ENCODE results near the gene VRK1.
"Not testable (repeated sequence)": the region's sequence is repeated elsewhere in the genome, so short reads cannot be mapped to it uniquely, and the experiment has no call there.

VRK1 gene

DNA sequence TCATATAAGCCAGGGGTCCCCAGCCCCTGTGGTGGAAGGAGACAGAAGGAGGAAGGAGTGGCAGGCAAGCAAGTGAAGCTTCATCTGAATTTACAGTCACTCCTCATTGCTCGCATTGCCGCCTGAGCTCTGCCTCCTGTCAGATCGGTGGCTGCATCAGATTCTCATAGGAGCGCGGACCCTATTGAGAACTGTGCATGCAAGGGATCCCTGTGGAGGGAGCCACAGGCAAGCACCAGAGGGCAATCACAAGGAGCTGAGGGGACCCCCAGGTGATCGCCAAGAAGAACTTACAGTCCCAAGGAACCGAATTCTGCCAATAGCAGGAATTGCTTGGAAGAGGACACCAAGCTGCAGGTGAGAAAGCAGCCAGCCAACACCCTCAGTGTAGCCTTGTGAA lies 33.2 kb upstream of the VRK1 start:
- no peaks in the 10 kb centered on the region for H3K27me3 ChIP-seq (ENCODE audit: control insufficient read depth, insufficient read depth, low read length)
- no peaks in the 10 kb centered on the region for H3K9me3 ChIP-seq (ENCODE audit: control insufficient read depth, low read length)

DNA sequence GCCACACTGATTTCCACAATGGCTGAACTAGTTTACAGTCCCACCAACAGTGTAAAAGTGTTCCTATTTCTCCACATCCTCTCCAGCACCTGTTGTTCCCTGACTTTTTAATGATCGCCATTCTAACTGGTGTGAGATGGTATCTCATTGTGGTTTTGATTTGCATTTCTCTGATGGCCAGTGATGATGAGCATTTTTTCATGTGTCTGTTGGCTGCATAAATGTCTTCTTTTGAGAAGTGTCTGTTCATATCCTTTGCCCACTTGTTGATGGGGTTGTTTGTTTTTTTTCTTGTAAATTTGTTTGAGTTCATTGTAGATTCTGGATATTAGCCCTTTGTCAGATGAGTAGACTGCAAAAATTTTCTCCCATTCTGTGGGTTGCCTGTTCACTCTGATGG lies 32.0 kb upstream of the VRK1 start:
- H3K9me3 ChIP-seq (ENCODE audit: control insufficient read depth, low read length); H3K4me3 ChIP-seq (ENCODE audit: low read length); H3K9ac ChIP-seq (ENCODE audit: low read length); H3K27me3 ChIP-seq (ENCODE audit: control insufficient read depth, insufficient read depth, low read length); H3K36me3 ChIP-seq (ENCODE audit: control insufficient read depth, insufficient read depth, low read length); H3K4me1 ChIP-seq (ENCODE audit: control insufficient read depth, insufficient read depth, low read length): not testable (repeated sequence)

More for the DNA sequence above, 33.2 kb upstream of the VRK1 start:
- Histone ChIP-seq H3K4me1 (ENCODE audit: control insufficient read depth, insufficient read depth, low read length) (no peaks in the 10 kb centered on the region), H3K36me3 (ENCODE audit: control insufficient read depth, insufficient read depth, low read length) (no peaks in the 10 kb centered on the region), H3K9ac (ENCODE audit: low read length) (no peak overlapping the region), H3K4me3 (ENCODE audit: low read length) (no peak overlapping the region)

- Histone ChIP-seq H3K4me3 (ENCODE audit: low read length) (no peak overlapping the region), H3K27me3 (ENCODE audit: control insufficient read depth, insufficient read depth, low read length) (peaks cover 4% of the 10 kb centered on the region), H3K4me1 (ENCODE audit: control insufficient read depth, insufficient read depth, low read length) (no peaks in the 10 kb centered on the region), H3K36me3 (ENCODE audit: control insufficient read depth, insufficient read depth, low read length) (no peaks in the 10 kb centered on the region), H3K9ac (ENCODE audit: low read length) (no peak overlapping the region), H3K9me3 (ENCODE audit: control insufficient read depth, low read length) (no peaks in the 10 kb centered on the region)
These were observed 24.3 kb upstream of the VRK1 start for GRCh38 chr14:96772929-96773328.

- H3K9ac ChIP-seq (ENCODE audit: low read length) = no peak overlapping the region
- H3K36me3 ChIP-seq (ENCODE audit: control insufficient read depth, insufficient read depth, low read length) = no peaks in the 10 kb centered on the region
- H3K27me3 ChIP-seq (ENCODE audit: control insufficient read depth, insufficient read depth, low read length) = no peaks in the 10 kb centered on the region
- H3K4me1 ChIP-seq (ENCODE audit: control insufficient read depth, insufficient read depth, low read length) = no peaks in the 10 kb centered on the region
- H3K9me3 ChIP-seq (ENCODE audit: control insufficient read depth, low read length) = no peaks in the 10 kb centered on the region
- H3K4me3 ChIP-seq (ENCODE audit: low read length) = no peak overlapping the region
These were observed 20.4 kb upstream of the VRK1 start for GRCh38 chr14:96776791-96777190.

DNA sequence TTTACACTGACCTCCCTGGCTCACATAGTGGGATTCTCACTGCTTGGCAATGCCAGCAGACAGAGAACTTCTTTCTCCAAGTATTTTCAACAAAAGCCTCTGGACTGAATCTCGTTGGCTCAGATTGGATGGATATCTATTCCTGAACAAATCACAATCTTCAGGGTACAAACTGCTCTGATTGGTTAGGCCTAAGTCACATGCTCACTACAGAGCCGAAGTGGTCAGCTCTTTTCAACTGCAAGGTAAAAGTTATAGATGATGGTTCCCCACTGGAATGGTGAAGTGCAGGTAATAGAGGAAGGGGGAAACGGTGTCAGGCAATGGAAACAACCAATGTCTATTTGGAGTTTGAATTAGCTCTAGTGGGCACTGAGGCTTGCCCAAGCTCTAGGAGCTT lies 16.7 kb upstream of the VRK1 start:
- H3K27me3 ChIP-seq (ENCODE audit: control insufficient read depth, insufficient read depth, low read length) = no peaks in the 10 kb centered on the region
- H3K4me1 ChIP-seq (ENCODE audit: control insufficient read depth, insufficient read depth, low read length) = no peaks in the 10 kb centered on the region
- no peak overlapping the region for H3K4me3 ChIP-seq (ENCODE audit: low read length)
- no peaks in the 10 kb centered on the region for H3K36me3 ChIP-seq (ENCODE audit: control insufficient read depth, insufficient read depth, low read length)
- H3K9ac ChIP-seq (ENCODE audit: low read length) = no peak overlapping the region
- no peaks in the 10 kb centered on the region for H3K9me3 ChIP-seq (ENCODE audit: control insufficient read depth, low read length)

DNA sequence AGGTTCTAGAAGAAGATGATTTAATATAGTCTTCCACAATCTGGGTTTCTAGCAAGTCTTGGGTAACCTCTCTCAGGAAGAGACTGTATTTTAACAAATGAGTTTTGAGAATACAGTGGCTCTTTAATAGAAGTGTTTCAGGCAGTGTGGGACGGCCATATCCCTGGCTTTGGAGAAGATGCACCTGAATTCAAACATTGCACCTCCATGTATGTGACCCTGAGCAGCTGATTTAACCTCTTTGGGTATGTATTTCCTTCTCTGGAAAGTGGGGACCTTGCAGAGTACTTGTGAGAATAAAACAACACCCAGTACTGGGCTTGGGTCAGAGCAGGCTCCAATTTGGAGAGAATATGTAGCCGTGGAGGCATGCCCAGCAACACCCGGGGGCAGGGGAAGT lies 15.8 kb upstream of the VRK1 start:
- no peaks in the 10 kb centered on the region for H3K36me3 ChIP-seq (ENCODE audit: control insufficient read depth, insufficient read depth, low read length)
- H3K9me3 ChIP-seq (ENCODE audit: control insufficient read depth, low read length) = no peaks in the 10 kb centered on the region
- H3K4me3 ChIP-seq (ENCODE audit: low read length) = no peak overlapping the region
- no peaks in the 10 kb centered on the region for H3K27me3 ChIP-seq (ENCODE audit: control insufficient read depth, insufficient read depth, low read length)
- H3K4me1 ChIP-seq (ENCODE audit: control insufficient read depth, insufficient read depth, low read length) = no peaks in the 10 kb centered on the region
- H3K9ac ChIP-seq (ENCODE audit: low read length) = no peak overlapping the region

DNA sequence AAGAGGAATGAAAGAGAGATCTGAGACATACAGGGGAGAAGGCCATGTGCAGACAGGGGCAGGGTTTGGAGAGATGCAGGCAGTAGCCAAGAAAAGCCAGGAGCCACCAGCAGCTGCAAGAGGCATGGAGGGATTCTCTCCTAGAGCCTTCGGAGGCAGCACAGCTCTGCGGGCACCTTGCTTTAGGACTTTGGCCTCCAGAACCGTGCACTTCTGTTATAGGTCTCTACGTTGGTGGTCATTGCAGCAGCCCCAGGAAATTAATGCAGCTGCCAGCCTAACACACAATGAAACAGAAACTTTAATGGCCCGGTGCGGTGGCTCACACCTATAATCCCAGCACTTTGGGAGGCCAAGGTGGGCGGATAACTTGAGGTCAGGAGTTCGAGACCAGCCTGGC lies 14.7 kb upstream of the VRK1 start:
- Histone ChIP-seq H3K9me3 (ENCODE audit: control insufficient read depth, low read length) (no peaks in the 10 kb centered on the region), H3K4me3 (ENCODE audit: low read length) (no peak overlapping the region), H3K27me3 (ENCODE audit: control insufficient read depth, insufficient read depth, low read length) (no peaks in the 10 kb centered on the region), H3K9ac (ENCODE audit: low read length) (no peak overlapping the region), H3K4me1 (ENCODE audit: control insufficient read depth, insufficient read depth, low read length) (no peaks in the 10 kb centered on the region), H3K36me3 (ENCODE audit: control insufficient read depth, insufficient read depth, low read length) (no peaks in the 10 kb centered on the region)

DNA sequence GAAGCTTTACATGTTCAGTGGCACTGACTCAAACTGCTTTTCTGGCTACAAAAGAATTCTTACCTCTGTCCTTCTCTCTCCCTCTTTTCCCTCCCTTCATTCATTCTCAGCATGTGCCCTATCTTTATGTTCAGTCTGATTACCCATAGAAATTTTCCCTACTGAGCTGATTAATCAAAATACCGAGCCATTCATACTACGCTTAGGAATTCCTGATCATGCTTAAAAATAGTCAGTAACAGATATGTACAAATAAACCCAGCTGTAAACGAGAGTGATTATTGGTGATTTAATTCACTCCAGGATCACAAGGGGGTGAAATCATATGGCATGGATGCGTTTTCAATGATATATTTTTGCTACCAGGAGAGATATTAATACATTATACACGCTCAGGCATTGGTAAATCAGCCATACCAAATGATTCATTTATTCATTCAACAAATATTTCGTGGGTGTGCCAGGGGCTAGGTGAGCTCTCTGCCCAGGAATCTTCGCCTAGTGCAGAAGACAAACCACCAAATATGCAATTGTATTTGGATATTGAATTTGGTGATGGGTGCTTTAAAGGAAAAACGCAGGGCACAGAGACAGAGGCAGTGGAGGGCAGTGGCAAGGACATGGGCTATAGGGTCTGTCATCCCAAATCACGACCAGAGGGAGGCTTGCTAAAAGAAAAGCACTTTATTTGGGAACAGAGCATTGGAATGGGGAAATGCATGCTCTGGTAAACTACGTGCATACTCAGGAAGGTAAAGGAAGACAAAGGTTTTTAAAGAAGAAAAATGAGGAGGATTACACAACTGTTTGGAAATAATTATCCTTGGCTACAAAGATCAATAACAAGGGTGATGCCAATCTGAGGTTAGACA lies 13.9 kb upstream of the VRK1 start:
- no peaks in the 10 kb centered on the region for H3K4me1 ChIP-seq (ENCODE audit: control insufficient read depth, insufficient read depth, low read length)
- H3K36me3 ChIP-seq (ENCODE audit: control insufficient read depth, insufficient read depth, low read length) = no peaks in the 10 kb centered on the region
- H3K4me3 ChIP-seq (ENCODE audit: low read length) = no peak overlapping the region
- no peaks in the 10 kb centered on the region for H3K9me3 ChIP-seq (ENCODE audit: control insufficient read depth, low read length)
- H3K9ac ChIP-seq (ENCODE audit: low read length) = no peak overlapping the region
- H3K27me3 ChIP-seq (ENCODE audit: control insufficient read depth, insufficient read depth, low read length) = no peaks in the 10 kb centered on the region

- H3K9ac ChIP-seq (ENCODE audit: low read length) = no peak overlapping the region
- H3K4me1 ChIP-seq (ENCODE audit: control insufficient read depth, insufficient read depth, low read length) = no peaks in the 10 kb centered on the region
- H3K4me3 ChIP-seq (ENCODE audit: low read length) = no peak overlapping the region
- H3K9me3 ChIP-seq (ENCODE audit: control insufficient read depth, low read length) = no peaks in the 10 kb centered on the region
- no peaks in the 10 kb centered on the region for H3K27me3 ChIP-seq (ENCODE audit: control insufficient read depth, insufficient read depth, low read length)
- H3K36me3 ChIP-seq (ENCODE audit: control insufficient read depth, insufficient read depth, low read length) = no peaks in the 10 kb centered on the region
These were observed 13.3 kb upstream of the VRK1 start for GRCh38 chr14:96783915-96784224.

DNA sequence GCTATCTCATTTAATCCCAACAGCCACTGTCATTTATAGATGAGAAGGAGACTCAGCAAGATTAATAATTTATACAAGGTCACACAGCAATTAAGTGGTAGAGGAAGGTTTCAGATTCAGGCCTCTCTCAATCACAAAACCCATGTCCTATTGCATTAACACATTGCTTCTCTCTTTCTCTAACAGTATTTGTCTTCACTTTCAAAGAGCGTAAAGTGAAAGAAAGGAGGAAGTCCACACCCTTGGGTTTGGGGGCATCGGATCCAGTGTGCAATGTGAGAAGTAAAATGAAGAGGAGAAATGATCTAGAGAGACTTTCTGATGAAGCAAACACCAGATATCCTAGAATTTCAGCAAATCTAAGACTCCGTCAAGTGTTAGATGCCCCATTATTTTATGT lies 7.0 kb upstream of the VRK1 start:
- H3K27me3 ChIP-seq (ENCODE audit: control insufficient read depth, insufficient read depth, low read length) = no peaks in the 10 kb centered on the region
- H3K4me3 ChIP-seq (ENCODE audit: low read length) = no peak overlapping the region
- H3K36me3 ChIP-seq (ENCODE audit: control insufficient read depth, insufficient read depth, low read length) = no peaks in the 10 kb centered on the region
- no peaks in the 10 kb centered on the region for H3K4me1 ChIP-seq (ENCODE audit: control insufficient read depth, insufficient read depth, low read length)
- H3K9me3 ChIP-seq (ENCODE audit: control insufficient read depth, low read length) = no peaks in the 10 kb centered on the region
- no peak overlapping the region for H3K9ac ChIP-seq (ENCODE audit: low read length)

DNA sequence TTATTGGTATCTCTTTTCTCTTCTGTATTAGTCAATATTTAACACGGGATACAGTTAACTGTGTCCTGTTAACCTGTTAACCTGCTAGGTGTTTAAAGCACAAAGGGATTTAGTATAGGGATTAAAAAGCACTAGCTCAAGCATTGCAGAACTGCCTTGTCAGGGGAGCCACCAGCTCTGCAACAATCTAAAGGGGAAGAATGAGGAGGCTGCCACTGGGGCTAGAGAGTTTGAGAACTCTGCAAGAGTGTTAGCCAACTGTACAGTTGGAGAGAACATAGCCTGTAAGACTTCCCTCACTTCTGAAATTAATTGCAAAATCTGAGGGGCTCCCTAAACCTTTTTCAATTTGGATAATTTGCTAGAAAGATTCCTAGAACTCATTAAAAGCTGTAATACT lies 6.5 kb upstream of the VRK1 start:
- H3K4me3 ChIP-seq (ENCODE audit: low read length) = no peak overlapping the region
- H3K36me3 ChIP-seq (ENCODE audit: control insufficient read depth, insufficient read depth, low read length) = no peaks in the 10 kb centered on the region
- no peaks in the 10 kb centered on the region for H3K27me3 ChIP-seq (ENCODE audit: control insufficient read depth, insufficient read depth, low read length)
- no peaks in the 10 kb centered on the region for H3K4me1 ChIP-seq (ENCODE audit: control insufficient read depth, insufficient read depth, low read length)
- no peak overlapping the region for H3K9ac ChIP-seq (ENCODE audit: low read length)
- H3K9me3 ChIP-seq (ENCODE audit: control insufficient read depth, low read length) = no peaks in the 10 kb centered on the region

- Histone ChIP-seq H3K4me3 (ENCODE audit: low read length) (no peak overlapping the region), H3K9ac (ENCODE audit: low read length) (no peak overlapping the region), H3K4me1 (ENCODE audit: control insufficient read depth, insufficient read depth, low read length) (no peaks in the 10 kb centered on the region), H3K27me3 (ENCODE audit: control insufficient read depth, insufficient read depth, low read length) (no peaks in the 10 kb centered on the region), H3K9me3 (ENCODE audit: control insufficient read depth, low read length) (no peaks in the 10 kb centered on the region), H3K36me3 (ENCODE audit: control insufficient read depth, insufficient read depth, low read length) (no peaks in the 10 kb centered on the region)
These were observed 5.2 kb upstream of the VRK1 start for GRCh38 chr14:96792003-96792402.

- Histone ChIP-seq H3K9me3 (ENCODE audit: control insufficient read depth, low read length) (no peaks in the 10 kb centered on the region), H3K4me3 (ENCODE audit: low read length) (no peak overlapping the region), H3K36me3 (ENCODE audit: control insufficient read depth, insufficient read depth, low read length) (no peaks in the 10 kb centered on the region), H3K4me1 (ENCODE audit: control insufficient read depth, insufficient read depth, low read length) (no peaks in the 10 kb centered on the region), H3K9ac (ENCODE audit: low read length) (no peak overlapping the region), H3K27me3 (ENCODE audit: control insufficient read depth, insufficient read depth, low read length) (no peaks in the 10 kb centered on the region)
These were observed 4.6 kb upstream of the VRK1 start for GRCh38 chr14:96792591-96792990.
